Immature natural killer cell (primary cell): ENCODE data around the gene ARFGAP3. TPM values are rescaled to one million over a fixed set of nuclear protein-coding genes. Genes with fewer than 3 reads are reported as not detected.
"Not testable (repeated sequence)": the region's sequence is repeated elsewhere in the genome, so short reads cannot be mapped to it uniquely, and the experiment has no call there.

Experiments used
- DNase-seq, 3 donors: peaks; one replicate each; pipeline ENCODE4 v3.0.0; 2022; ENCODE audit warnings: mixed read lengths in 1 of 3
- H3K27ac Mint-ChIP-seq, 6 donors: one replicate each; pipeline ENCODE4 v1.8.0; 2020; ENCODE audit warnings: mixed read lengths in 6 of 6, mild to moderate bottlenecking in 5 of 6, inconsistent platforms in 4 of 6, moderate library complexity in 3 of 6
- H3K27me3 Mint-ChIP-seq, 3 donors: one replicate each; pipeline ENCODE4 v1.8.0; 2020 to 2021; ENCODE audit warnings: low read depth in 3 of 3, mild to moderate bottlenecking in 3 of 3, mixed read lengths in 3 of 3, moderate library complexity in 3 of 3, inconsistent platforms in 1 of 3
- H3K36me3 Mint-ChIP-seq, 3 donors: one replicate each; pipeline ENCODE4 v1.8.0; 2020; ENCODE audit warnings: mixed read lengths in 3 of 3, inconsistent platforms in 2 of 3, mild to moderate bottlenecking in 2 of 3
- H3K4me1 Mint-ChIP-seq, 2 donors: one replicate each; pipeline ENCODE4 v1.8.0; 2020; ENCODE audit warnings: inconsistent platforms in 2 of 2, mild to moderate bottlenecking in 2 of 2, mixed read lengths in 2 of 2, moderate library complexity in 1 of 2
- H3K4me3 Mint-ChIP-seq, 5 donors: one replicate each; pipeline ENCODE4 v1.8.0; 2020; ENCODE audit warnings: mild to moderate bottlenecking in 5 of 5, mixed read lengths in 5 of 5, inconsistent platforms in 3 of 5, moderate library complexity in 3 of 5
- H3K9me3 Mint-ChIP-seq, 6 donors: one replicate each; pipeline ENCODE4 v1.8.0; 2020; ENCODE audit warnings: mild to moderate bottlenecking in 6 of 6, mixed read lengths in 6 of 6, inconsistent platforms in 4 of 6, moderate library complexity in 3 of 6
- polyA plus RNA-seq, 3 donors: library from polyadenylated mRNA; unstranded; fragments of 300-500 nt; fragmentation: Illumina TruSeq; gene quantifications; one replicate each; pipeline ENCODE4 v1.2.3, GENCODE V29; 2021

ARFGAP3 gene
- polyA plus RNA-seq, 3 donors from 2014 or later = 58.3 to 63.7 (median 60.6) TPM

- H3K36me3 Mint-ChIP-seq = peaks cover 7 to 8% (median 7%) of the 10 kb centered on the region in 3 donors
- H3K4me1 Mint-ChIP-seq = peaks cover 3 to 5% of the 10 kb centered on the region in 2 donors
- H3K9me3 Mint-ChIP-seq = no peaks in the 10 kb centered on the region
- H3K27ac Mint-ChIP-seq = no peak overlapping the region
- H3K4me3 Mint-ChIP-seq = no peak overlapping the region
- DNase-seq = no peak
- H3K27me3 Mint-ChIP-seq = peaks cover 0 to 5% (median 2%) of the 10 kb centered on the region in 3 donors
These were observed 65.2 kb downstream of the ARFGAP3 start for GRCh38 chr22:42791721-42792452.

GRCh38 chr22:42788466-42788865, 68.6 kb downstream of the ARFGAP3 start:
- H3K27me3 Mint-ChIP-seq = peaks cover 0 to 4% (median 0%) of the 10 kb centered on the region in 3 donors
- H3K27ac Mint-ChIP-seq = no peak overlapping the region
- H3K36me3 Mint-ChIP-seq = no peaks in the 10 kb centered on the region
- H3K4me1 Mint-ChIP-seq = no peaks in the 10 kb centered on the region
- no peak for DNase-seq
- no peak overlapping the region for H3K4me3 Mint-ChIP-seq
- H3K9me3 Mint-ChIP-seq = peaks cover 0 to 1% (median 0%) of the 10 kb centered on the region in 6 donors

GRCh38 chr22:42788021-42788420, 69.1 kb downstream of the ARFGAP3 start:
- Mint-ChIP-seq H3K27me3 (peaks cover 0 to 4% (median 0%) of the 10 kb centered on the region in 3 donors), H3K4me1 (no peaks in the 10 kb centered on the region), H3K9me3 (peaks cover 0 to 1% (median 0%) of the 10 kb centered on the region in 6 donors), H3K36me3 (no peaks in the 10 kb centered on the region), H3K27ac (no peak overlapping the region), H3K4me3 (no peak overlapping the region)
- no peak for DNase-seq

GRCh38 chr22:42787357-42787736, 69.7 kb downstream of the ARFGAP3 start:
- Mint-ChIP-seq H3K36me3 (no peaks in the 10 kb centered on the region), H3K9me3 (peaks cover 0 to 1% (median 0%) of the 10 kb centered on the region in 6 donors), H3K4me3 (no peak overlapping the region), H3K4me1 (no peaks in the 10 kb centered on the region), H3K27ac (no peak overlapping the region), H3K27me3 (peaks cover 0 to 4% (median 0%) of the 10 kb centered on the region in 3 donors)
- no peak for DNase-seq

GRCh38 chr22:42786606-42787356, 70.3 kb downstream of the ARFGAP3 start:
- H3K27me3 Mint-ChIP-seq = peaks cover 0 to 4% (median 0%) of the 10 kb centered on the region in 3 donors
- H3K27ac Mint-ChIP-seq = peak overlapping the region in 1 of 6 donors; percentile 5
- H3K4me3 Mint-ChIP-seq = no peak overlapping the region

GRCh38 chr22:42785706-42786499, 71.2 kb downstream of the ARFGAP3 start:
- Mint-ChIP-seq H3K9me3 (peaks cover 0 to 1% (median 0%) of the 10 kb centered on the region in 6 donors), H3K27ac (no peak overlapping the region), H3K36me3 (no peaks in the 10 kb centered on the region), H3K4me1 (no peaks in the 10 kb centered on the region), H3K4me3 (no peak overlapping the region), H3K27me3 (peaks cover 0 to 4% (median 0%) of the 10 kb centered on the region in 3 donors)
- DNase-seq = no peak

More at GRCh38 chr22:42786606-42787356, 70.3 kb downstream of the ARFGAP3 start:
- Mint-ChIP-seq H3K36me3 (no peaks in the 10 kb centered on the region), H3K9me3 (peaks cover 0 to 1% (median 0%) of the 10 kb centered on the region in 6 donors), H3K4me1 (no peaks in the 10 kb centered on the region)
- no peak for DNase-seq

GRCh38 chr22:42782306-42782705, 74.8 kb downstream of the ARFGAP3 start:
- H3K27ac Mint-ChIP-seq, H3K36me3 Mint-ChIP-seq, H3K27me3 Mint-ChIP-seq, DNase-seq, H3K4me1 Mint-ChIP-seq, H3K4me3 Mint-ChIP-seq, H3K9me3 Mint-ChIP-seq: not testable (repeated sequence)

GRCh38 chr22:42780070-42780540, 77.0 kb downstream of the ARFGAP3 start:
- H3K4me3 Mint-ChIP-seq = no peak overlapping the region
- H3K36me3 Mint-ChIP-seq = no peaks in the 10 kb centered on the region
- DNase-seq = peak; percentile 59 to 68 (median 67)
- peaks cover 0 to 2% (median 0%) of the 10 kb centered on the region in 3 donors for H3K27me3 Mint-ChIP-seq
- H3K9me3 Mint-ChIP-seq = no peaks in the 10 kb centered on the region
- no peak overlapping the region for H3K27ac Mint-ChIP-seq
- peaks cover 0 to 2% of the 10 kb centered on the region in 2 donors for H3K4me1 Mint-ChIP-seq

GRCh38 chr22:42777126-42777525, 79.9 kb downstream of the ARFGAP3 start:
- no peak for DNase-seq
- Mint-ChIP-seq H3K4me1 (peaks cover 0 to 2% of the 10 kb centered on the region in 2 donors), H3K27ac (no peak overlapping the region), H3K4me3 (no peak overlapping the region), H3K36me3 (no peaks in the 10 kb centered on the region), H3K9me3 (no peaks in the 10 kb centered on the region), H3K27me3 (no peaks in the 10 kb centered on the region)

GRCh38 chr22:42773167-42773566, 83.9 kb downstream of the ARFGAP3 start:
- H3K4me1 Mint-ChIP-seq = no peaks in the 10 kb centered on the region
- no peak overlapping the region for H3K27ac Mint-ChIP-seq
- H3K36me3 Mint-ChIP-seq = no peaks in the 10 kb centered on the region
- H3K9me3 Mint-ChIP-seq = no peaks in the 10 kb centered on the region
- H3K27me3 Mint-ChIP-seq = peaks cover 0 to 2% (median 0%) of the 10 kb centered on the region in 3 donors
- DNase-seq = no peak
- H3K4me3 Mint-ChIP-seq = no peak overlapping the region

- Mint-ChIP-seq H3K36me3 (no peaks in the 10 kb centered on the region), H3K4me3 (no peak overlapping the region), H3K27ac (no peak overlapping the region), H3K27me3 (peaks cover 0 to 2% (median 0%) of the 10 kb centered on the region in 3 donors), H3K4me1 (no peaks in the 10 kb centered on the region), H3K9me3 (no peaks in the 10 kb centered on the region)
- no peak for DNase-seq
These were observed 84.4 kb downstream of the ARFGAP3 start for GRCh38 chr22:42772647-42773046.

GRCh38 chr22:42770941-42771647, 86.0 kb downstream of the ARFGAP3 start:
- no peak overlapping the region for H3K27ac Mint-ChIP-seq
- H3K4me1 Mint-ChIP-seq = no peaks in the 10 kb centered on the region
- H3K27me3 Mint-ChIP-seq = peaks cover 0 to 2% (median 0%) of the 10 kb centered on the region in 3 donors
- no peak overlapping the region for H3K4me3 Mint-ChIP-seq
- DNase-seq = no peak
- no peaks in the 10 kb centered on the region for H3K36me3 Mint-ChIP-seq
- no peaks in the 10 kb centered on the region for H3K9me3 Mint-ChIP-seq

- H3K27ac Mint-ChIP-seq = no peak overlapping the region
- H3K36me3 Mint-ChIP-seq = no peaks in the 10 kb centered on the region
- H3K9me3 Mint-ChIP-seq = no peaks in the 10 kb centered on the region
- no peaks in the 10 kb centered on the region for H3K4me1 Mint-ChIP-seq
- H3K27me3 Mint-ChIP-seq = peaks cover 0 to 2% (median 0%) of the 10 kb centered on the region in 3 donors
- H3K4me3 Mint-ChIP-seq = no peak overlapping the region
- no peak for DNase-seq
These were observed 86.7 kb downstream of the ARFGAP3 start for GRCh38 chr22:42770448-42770726.
